SIG-M5 (cell line): ENCODE results near the gene TTC27.
"Not testable (repeated sequence)": the region's sequence is repeated elsewhere in the genome, so short reads cannot be mapped to it uniquely, and the experiment has no call there.

ENCODE experiments used
- DNase-seq: peaks from one replicate; lab custom pipeline; 2025; lab: John Stamatoyannopoulos, UW

TTC27 gene

GRCh38 chr2:32807662-32808061 is 179.8 kb downstream of the TTC27 start:
- DNase-seq, result no peak

DNA sequence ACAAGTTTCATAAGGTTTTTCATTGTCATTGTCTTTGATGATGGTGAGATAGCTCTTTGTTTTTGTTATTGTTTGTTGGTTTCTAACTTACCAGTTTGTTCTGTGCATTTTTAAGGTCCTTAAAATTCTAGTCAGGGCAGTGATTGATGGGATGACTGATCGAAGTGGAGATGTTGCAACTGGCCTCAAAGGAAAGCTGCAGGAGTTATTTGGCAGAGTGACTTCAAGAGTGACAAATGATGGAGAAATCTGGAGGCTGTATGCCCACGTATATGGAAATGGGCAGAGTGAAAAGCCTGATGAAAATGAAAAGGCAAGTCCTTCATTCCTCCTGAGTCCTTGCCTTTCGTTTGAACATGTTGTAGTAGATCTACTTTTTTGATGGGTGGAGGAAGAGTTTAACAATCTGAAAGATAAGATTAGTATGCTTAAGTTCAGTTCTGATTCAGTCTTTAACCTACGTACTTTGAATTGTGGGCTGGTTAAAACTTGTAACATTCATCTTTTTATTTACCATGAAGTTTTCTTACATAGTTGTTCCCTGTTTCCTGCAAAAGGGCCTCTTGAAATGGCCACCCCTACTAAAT is 183.2 kb downstream of the TTC27 start:
- DNase-seq, result no peak

DNA sequence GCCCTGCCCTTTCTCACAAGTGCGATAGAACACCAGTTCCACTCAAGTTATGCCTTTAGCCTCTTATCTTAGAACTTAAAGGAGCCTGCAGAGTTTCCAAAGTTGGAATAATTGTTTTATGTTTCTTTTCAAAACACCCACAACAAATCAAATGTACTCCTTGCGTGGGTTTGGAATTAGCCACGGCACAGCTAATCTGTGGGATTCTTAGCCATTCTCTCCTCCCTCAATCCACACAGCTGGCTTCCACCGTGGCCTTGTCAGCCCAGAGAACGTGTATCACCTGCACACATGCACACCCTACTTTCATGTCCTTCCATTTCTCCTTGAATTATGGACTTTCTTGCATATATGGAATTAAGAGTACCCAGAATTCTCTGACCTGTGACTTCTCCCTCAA is 183.8 kb downstream of the TTC27 start:
- DNase-seq, result no peak

- no peak for DNase-seq
Measured at GRCh38 chr2:32812316-32812715, 184.5 kb downstream of the TTC27 start.

DNA sequence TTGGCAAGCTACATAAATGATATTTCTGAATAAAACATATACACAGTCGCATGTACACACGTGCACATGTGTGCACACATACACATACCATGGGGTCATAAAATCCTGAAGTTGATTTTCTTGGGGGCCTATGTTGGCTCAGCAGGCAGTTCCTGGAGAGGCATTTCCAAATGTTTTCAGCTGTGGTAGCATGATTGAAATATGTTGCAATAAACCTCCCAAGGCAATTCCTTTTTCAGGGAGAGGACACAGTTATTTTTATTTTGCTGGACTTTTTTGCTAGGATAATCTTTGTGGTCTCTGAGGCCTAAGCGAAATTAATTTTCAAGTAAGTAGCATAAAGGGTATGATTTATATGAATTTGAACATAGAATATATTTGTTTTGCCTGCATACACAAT is 192.2 kb downstream of the TTC27 start:
- DNase-seq, result no peak

DNA sequence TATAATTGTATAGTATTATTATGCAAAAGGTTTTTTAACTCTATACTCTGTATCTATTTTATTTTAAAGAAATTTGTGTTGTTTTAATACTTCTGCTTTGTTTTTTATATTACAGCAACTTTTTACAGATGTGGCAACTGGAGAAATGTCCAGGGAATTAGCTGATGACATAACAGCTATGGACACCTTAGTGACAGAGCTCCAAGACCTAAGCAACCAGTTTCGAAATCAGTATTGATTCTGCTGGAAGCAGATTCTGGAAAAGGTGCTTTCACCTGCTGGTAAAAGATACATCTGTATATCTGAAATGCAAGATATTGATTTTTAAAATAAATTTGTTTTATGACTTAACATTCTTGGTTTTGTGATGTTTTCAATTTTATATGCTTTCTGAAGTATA is 192.9 kb downstream of the TTC27 start:
- DNase-seq, result no peak

- DNase-seq, result no peak
Measured at GRCh38 chr2:32824070-32824809, 196.4 kb downstream of the TTC27 start.

GRCh38 chr2:32825291-32825712 is 197.5 kb downstream of the TTC27 start:
- no peak for DNase-seq

DNA sequence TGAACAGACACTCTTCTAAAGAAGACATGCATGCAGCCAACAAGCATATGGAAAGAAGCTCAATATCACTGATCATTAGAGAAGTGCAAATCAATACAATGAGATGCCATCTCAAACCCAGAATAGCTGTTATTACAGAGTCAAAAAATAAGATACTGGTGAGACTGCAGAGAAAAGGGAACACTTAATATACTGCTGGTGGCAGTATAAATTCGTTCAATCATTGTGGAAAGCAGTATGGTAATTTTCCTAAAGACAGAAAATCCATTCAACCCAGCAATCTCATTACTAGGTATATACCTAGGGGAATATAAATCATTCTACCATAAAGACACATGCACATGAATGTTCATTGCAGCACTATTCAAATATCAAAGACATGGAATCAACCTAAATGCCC is 202.3 kb downstream of the TTC27 start:
- DNase-seq, result no peak

- no peak for DNase-seq
Measured at GRCh38 chr2:32832821-32833220, 205.0 kb downstream of the TTC27 start.

- no peak for DNase-seq
Measured at GRCh38 chr2:32833709-32834108, 205.9 kb downstream of the TTC27 start.

- DNase-seq, result no peak
Measured at GRCh38 chr2:32835148-32835547, 207.3 kb downstream of the TTC27 start.

DNA sequence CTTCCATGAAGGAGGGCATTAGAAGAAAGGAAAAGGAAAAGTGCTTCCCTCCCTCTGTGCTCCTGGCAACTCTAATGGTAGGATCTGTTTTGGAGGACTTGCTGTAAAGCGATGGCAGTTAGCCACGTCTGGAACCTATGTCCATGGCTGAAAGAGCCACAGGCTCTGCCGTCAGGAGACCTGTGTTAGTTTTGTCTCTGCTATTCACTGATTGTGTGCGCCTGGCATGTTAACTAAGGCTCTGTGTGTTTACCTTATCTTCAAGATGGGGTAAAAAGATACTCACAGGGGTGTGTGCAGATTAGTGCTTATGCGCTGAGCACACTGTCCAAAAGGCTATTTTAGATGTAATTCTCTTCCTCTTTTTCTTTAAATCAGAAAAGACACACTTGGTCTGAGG is 209.1 kb downstream of the TTC27 start:
- DNase-seq, result no peak

DNA sequence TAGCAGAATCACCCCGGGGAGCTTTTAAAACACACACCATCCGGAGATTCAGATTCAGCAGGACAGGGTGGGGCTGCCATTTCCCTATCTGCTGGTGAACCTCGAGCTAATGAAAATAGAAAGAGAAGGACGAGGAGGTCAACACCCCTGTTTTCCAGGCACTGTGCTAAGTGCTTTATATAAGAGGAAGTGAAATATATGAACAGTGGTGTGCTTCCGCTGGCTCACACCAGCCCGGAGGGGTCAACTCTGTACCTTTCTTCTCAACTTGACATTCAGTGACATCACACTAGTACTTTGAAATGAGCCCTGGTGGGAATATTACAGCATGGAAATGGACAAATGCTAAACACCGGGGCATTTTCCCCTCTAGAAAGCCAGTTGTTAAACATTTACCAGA is 210.6 kb downstream of the TTC27 start:
- DNase-seq, result no peak

- DNase-seq, result no peak
Measured at GRCh38 chr2:32838949-32839348, 211.1 kb downstream of the TTC27 start.

DNA sequence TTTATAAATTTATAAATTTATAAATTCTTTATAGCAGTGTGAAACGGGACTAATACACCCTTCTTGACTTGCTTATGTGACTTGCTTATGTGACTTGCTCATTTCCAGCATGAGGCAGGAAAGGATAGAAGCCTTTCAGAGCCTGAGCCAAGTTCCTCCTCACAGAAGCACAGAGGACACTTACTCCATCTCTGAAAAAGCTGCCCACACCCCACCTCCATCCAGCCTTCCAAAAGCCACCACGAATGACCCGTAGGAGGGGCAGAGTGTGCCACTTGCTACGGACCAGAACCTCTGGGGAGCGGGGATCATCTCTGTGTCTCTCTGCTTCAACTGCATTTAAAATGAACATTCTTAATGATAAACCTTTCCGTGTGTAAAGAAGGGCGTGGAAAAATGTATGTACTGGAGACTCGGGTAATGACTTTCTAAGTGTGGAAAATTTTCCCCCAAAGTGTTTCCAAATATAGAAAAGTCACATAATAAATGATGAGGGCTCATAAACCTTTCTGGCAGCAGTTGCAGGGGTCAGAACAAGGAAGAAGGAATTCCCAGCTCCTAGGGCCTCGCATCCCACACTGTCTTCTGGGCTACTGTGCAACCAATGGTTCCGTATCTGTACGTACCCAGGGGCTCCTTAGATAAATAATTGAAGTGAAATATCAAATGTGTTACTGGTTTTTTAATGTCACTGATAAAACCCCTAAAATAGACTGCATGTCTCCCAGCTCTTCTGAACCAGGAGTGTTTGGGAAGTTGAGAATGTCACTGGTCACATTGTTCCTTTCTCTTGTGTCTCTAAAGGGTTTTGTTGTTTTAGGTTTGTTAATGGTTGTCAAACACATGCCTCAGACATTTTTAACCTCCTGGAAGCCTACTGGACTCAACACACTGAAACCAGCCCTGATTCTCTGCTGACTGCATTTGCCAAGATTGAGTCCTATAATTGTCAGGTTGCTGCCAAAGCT is 214.4 kb downstream of the TTC27 start:
- no peak for DNase-seq

GRCh38 chr2:32843699-32844098 is 215.8 kb downstream of the TTC27 start:
- DNase-seq, result no peak

GRCh38 chr2:32844253-32844652 is 216.4 kb downstream of the TTC27 start:
- no peak for DNase-seq

DNA sequence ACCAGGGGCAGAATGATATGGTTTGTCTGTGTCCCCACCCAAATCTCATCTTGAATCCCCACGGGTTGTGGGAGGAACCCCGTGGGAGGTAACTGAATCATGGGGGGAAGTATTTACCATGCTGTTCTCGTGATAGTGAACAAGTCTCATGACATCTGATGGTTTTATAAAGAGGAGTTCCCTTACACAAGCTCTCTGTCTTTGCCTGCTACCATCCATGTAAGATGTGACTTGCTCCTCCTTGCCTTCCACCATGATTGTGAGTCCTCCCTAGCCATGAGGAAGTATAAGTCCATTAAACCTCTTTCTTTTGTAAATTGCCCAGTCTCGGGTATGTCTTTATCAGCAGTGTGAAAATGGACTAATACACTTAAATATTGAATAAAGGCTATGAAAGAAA is 218.4 kb downstream of the TTC27 start:
- DNase-seq, result not testable (repeated sequence)

GRCh38 chr2:32847734-32848133 is 219.9 kb downstream of the TTC27 start:
- DNase-seq, result no peak

GRCh38 chr2:32849456-32850194 is 221.8 kb downstream of the TTC27 start:
- no peak for DNase-seq
